Upper lobe of left lung (tissue), 4 donors: Measurements from ENCODE around the gene ODAD4.

ENCODE experiments used
- EP300 ChIP-seq, 4 donors: sonication (generic); formaldehyde crosslinking; IDR thresholded peaks; one replicate each; pipeline ENCODE4 v1.5.1; 2017; ENCODE audit warnings: antibody characterized with exemption in 4 of 4, control low read depth in 2 of 4
- POLR2A ChIP-seq, 4 donors: fragments of 450-650 bp; IDR thresholded peaks; one replicate each; pipeline ENCODE4 v1.5.1; 2016 to 2017; ENCODE audit warnings: antibody characterized with exemption in 4 of 4, mild to moderate bottlenecking in 2 of 4
- TF ChIP-seq, protein P1 (sequence below), 6 experiments: fragments of 450-650 bp in 4 of 6; fragments of 200-600 bp in 2 of 6; sonication (generic) in 2 of 6; IDR thresholded peaks; one replicate each; pipeline ENCODE4 v1.5.1; 2016 to 2019; ENCODE audit warnings: antibody characterized with exemption in 6 of 6

DNA sequence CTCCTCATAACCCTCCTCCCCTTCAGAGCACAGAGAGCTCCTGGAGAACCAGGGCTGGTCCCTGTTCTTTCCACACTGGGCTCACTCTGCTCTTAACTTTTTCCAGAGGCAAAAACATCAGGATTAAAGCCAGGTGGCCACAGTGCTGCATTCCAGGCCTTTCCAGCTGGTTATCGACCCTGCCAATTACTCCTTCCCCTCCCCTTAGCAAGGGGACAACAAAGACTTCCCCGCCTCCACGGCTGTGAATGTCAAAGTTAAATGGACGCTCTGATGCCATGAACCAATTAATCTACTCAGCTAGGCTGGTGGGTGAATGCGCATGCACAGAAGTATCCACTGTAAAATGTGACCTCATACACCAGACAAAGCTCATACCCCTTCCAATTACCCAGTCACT, 34.8 kb upstream of the ODAD4 start:
- TF ChIP-seq POLR2A (IDR thresholded peaks at IDR 0.05) (no peak), EP300 (IDR thresholded peaks at IDR 0.05) (no peak)
- TF ChIP-seq, protein P1, sequence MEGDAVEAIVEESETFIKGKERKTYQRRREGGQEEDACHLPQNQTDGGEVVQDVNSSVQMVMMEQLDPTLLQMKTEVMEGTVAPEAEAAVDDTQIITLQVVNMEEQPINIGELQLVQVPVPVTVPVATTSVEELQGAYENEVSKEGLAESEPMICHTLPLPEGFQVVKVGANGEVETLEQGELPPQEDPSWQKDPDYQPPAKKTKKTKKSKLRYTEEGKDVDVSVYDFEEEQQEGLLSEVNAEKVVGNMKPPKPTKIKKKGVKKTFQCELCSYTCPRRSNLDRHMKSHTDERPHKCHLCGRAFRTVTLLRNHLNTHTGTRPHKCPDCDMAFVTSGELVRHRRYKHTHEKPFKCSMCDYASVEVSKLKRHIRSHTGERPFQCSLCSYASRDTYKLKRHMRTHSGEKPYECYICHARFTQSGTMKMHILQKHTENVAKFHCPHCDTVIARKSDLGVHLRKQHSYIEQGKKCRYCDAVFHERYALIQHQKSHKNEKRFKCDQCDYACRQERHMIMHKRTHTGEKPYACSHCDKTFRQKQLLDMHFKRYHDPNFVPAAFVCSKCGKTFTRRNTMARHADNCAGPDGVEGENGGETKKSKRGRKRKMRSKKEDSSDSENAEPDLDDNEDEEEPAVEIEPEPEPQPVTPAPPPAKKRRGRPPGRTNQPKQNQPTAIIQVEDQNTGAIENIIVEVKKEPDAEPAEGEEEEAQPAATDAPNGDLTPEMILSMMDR (IDR thresholded peaks at IDR 0.05), result no peak
